CD14-positive monocyte (primary cell): ENCODE results near the gene CLEC4A. TPM values are rescaled to one million over a fixed set of nuclear protein-coding genes. Genes with fewer than 3 reads are reported as not detected.
A peak's percentile ranks its signal among the peaks of the same experiment; 100 is the strongest.
"Not testable (repeated sequence)": the region's sequence is repeated elsewhere in the genome, so short reads cannot be mapped to it uniquely, and the experiment has no call there.

Experiments used
- DNase-seq, 3 donors: peaks; one replicate each; pipeline ENCODE4 v3.0.0-alpha.2; 2011 to 2022
- H2AFZ ChIP-seq: 2 replicates; pipeline ENCODE4 v1.6.0; 2012; ENCODE audit warnings: mild to moderate bottlenecking, low read depth, low read length, inconsistent platforms; ENCODE audit not compliant: insufficient read depth, poor library complexity, severe bottlenecking
- H3K27ac ChIP-seq, 2 donors: 1 replicate in 1 of 2; 2 replicates in 1 of 2; pipeline ENCODE4 v1.5.1; 2012 to 2013; ENCODE audit warnings: low read length in 2 of 2, control low read depth in 1 of 2, inconsistent platforms in 1 of 2, low read depth in 1 of 2, mild to moderate bottlenecking in 1 of 2
- H3K27me3 ChIP-seq, 2 donors: one replicate each; pipeline versions ENCODE4 v1.6.0 to v1.6.1; 2011 to 2013; ENCODE audit warnings: low read length in 2 of 2; ENCODE audit not compliant: control insufficient read depth in 2 of 2, insufficient read depth in 2 of 2
- H3K36me3 ChIP-seq, 2 donors: replicated peaks in 1 of 2; 1 replicate in 1 of 2; 2 replicates in 1 of 2; pipeline versions ENCODE4 v1.5.1 to v1.6.1; 2012 to 2013; ENCODE audit warnings: low read length in 2 of 2, control low read depth in 1 of 2, inconsistent platforms in 1 of 2, mild to moderate bottlenecking in 1 of 2; ENCODE audit not compliant: insufficient read depth in 2 of 2, control insufficient read depth in 1 of 2
- H3K4me1 ChIP-seq, 2 donors: 1 replicate in 1 of 2; 2 replicates in 1 of 2; pipeline versions ENCODE4 v1.5.1 to v1.6.1; 2012 to 2013; ENCODE audit warnings: low read length in 2 of 2, control low read depth in 1 of 2, inconsistent platforms in 1 of 2, mild to moderate bottlenecking in 1 of 2, moderate library complexity in 1 of 2; ENCODE audit not compliant: insufficient read depth in 2 of 2, control insufficient read depth in 1 of 2
- H3K4me2 ChIP-seq: replicated peaks from 2 replicates; pipeline ENCODE3; 2012; ENCODE audit warnings: low read length, moderate library complexity, mild to moderate bottlenecking; ENCODE audit not compliant: poor library complexity, severe bottlenecking; ENCODE audit errors: extremely low read depth
- H3K4me3 ChIP-seq, 3 experiments: fragments of 200-600 bp in 1 of 3; sonication (generic) in 1 of 3; replicated peaks in 1 of 3; 1 replicate in 2 of 3; 2 replicates in 1 of 3; pipeline ENCODE4 v1.5.1; 2011 to 2013; ENCODE audit warnings: low read length in 3 of 3, mild to moderate bottlenecking in 3 of 3, control low read depth in 2 of 3, low read depth in 2 of 3, inconsistent platforms in 1 of 3, moderate library complexity in 1 of 3
- H3K79me2 ChIP-seq: 2 replicates; pipeline ENCODE4 v1.6.0; 2012; ENCODE audit warnings: mild to moderate bottlenecking, control low read depth, inconsistent platforms, low read length, moderate library complexity; ENCODE audit not compliant: insufficient read depth
- H3K9ac ChIP-seq: 2 replicates; pipeline ENCODE4 v1.6.0; 2017; ENCODE audit warnings: low read length, mild to moderate bottlenecking; ENCODE audit not compliant: insufficient read depth, poor library complexity, severe bottlenecking
- H3K9me3 ChIP-seq, 2 donors: replicated peaks in 1 of 2; 1 replicate in 1 of 2; 2 replicates in 1 of 2; pipeline versions ENCODE4 v1.5.1 to v1.6.1; 2012 to 2013; ENCODE audit warnings: low read length in 2 of 2, control low read depth in 1 of 2; ENCODE audit not compliant: control insufficient read depth in 1 of 2, insufficient read depth in 1 of 2
- H4K20me1 ChIP-seq: 2 replicates; pipeline ENCODE4 v1.6.0; 2012; ENCODE audit warnings: mild to moderate bottlenecking, low read length, control low read depth, moderate library complexity; ENCODE audit not compliant: insufficient read depth
- H3K27ac Mint-ChIP-seq, 7 donors: one replicate each; pipeline ENCODE4 v1.8.0; 2020; ENCODE audit warnings: mild to moderate bottlenecking in 7 of 7, mixed read lengths in 7 of 7, moderate library complexity in 6 of 7, inconsistent platforms in 2 of 7
- H3K27me3 Mint-ChIP-seq, 3 donors: one replicate each; pipeline ENCODE4 v1.8.0; 2021 to 2022; ENCODE audit warnings: low read depth in 3 of 3, mild to moderate bottlenecking in 3 of 3, mixed read lengths in 3 of 3, moderate library complexity in 3 of 3, inconsistent platforms in 1 of 3
- H3K36me3 Mint-ChIP-seq, 2 donors: one replicate each; pipeline ENCODE4 v1.8.0; 2020; ENCODE audit warnings: mixed read lengths in 2 of 2, inconsistent platforms in 1 of 2, mild to moderate bottlenecking in 1 of 2
- H3K4me1 Mint-ChIP-seq: one replicate; pipeline ENCODE4 v1.8.0; 2020; ENCODE audit warnings: mild to moderate bottlenecking, mixed read lengths
- H3K4me3 Mint-ChIP-seq, 2 donors: one replicate each; pipeline ENCODE4 v1.8.0; 2020; ENCODE audit warnings: mild to moderate bottlenecking in 2 of 2, mixed read lengths in 2 of 2, moderate library complexity in 1 of 2
- H3K9me3 Mint-ChIP-seq, 7 donors: one replicate each; pipeline ENCODE4 v1.8.0; 2020 to 2022; ENCODE audit warnings: mixed read lengths in 7 of 7, mild to moderate bottlenecking in 6 of 7, moderate library complexity in 6 of 7, inconsistent platforms in 2 of 7
- CTCF ChIP-seq: fragments of 200-600 bp; IDR thresholded peaks from one replicate; pipeline ENCODE4 v1.8.0; 2022; ENCODE audit warnings: antibody characterized with exemption, mild to moderate bottlenecking
- WGBS: methylation state at CpG from one replicate; pipeline ENCODE4 v1.1.5; 2013; ENCODE audit warnings: missing lambda C conversion rate; ENCODE audit not compliant: insufficient coverage; 5-methylcytosine and 5-hydroxymethylcytosine counted together
- intact Hi-C, 2 donors: fragments of 100-400 bp; cut with micrococcal nuclease; formaldehyde crosslinking; loops; one replicate each; pipeline versions ENCODE4 v1.15.0 to v1.15.1; 2023
- polyA plus RNA-seq, 3 donors: library from polyadenylated mRNA; depleted of rRNA in 1 of 3; unstranded in 2 of 3; stranded (reverse) in 1 of 3; fragments of 300-500 nt in 2 of 3; fragments of >200 nt in 1 of 3; fragmentation: Illumina TruSeq in 2 of 3; gene quantifications; 1 replicate in 2 of 3; 2 replicates in 1 of 3; pipeline ENCODE4 v1.2.3, GENCODE V29; 2012 to 2021

The CLEC4A gene
- polyA plus RNA-seq, 3 donors = 122 to 365 (median 297) TPM

GRCh38 chr12:8156845-8157244, 33.4 kb downstream of the CLEC4A start, which contains the start of gene ZNF705A:
ZNF705A (plus strand) TSS chr12:8157015; CDS start chr12:8172626, 15,611 bp downstream.
- Histone ChIP-seq H3K4me1 (peaks cover 37 to 48% of the 10 kb centered on the region in 2 donors), H3K27ac (peak within 1 kb of the TSS; percentile 48 to 92), H4K20me1 (no peaks in the 10 kb centered on the region), H2AFZ (peak within 1 kb of the TSS; percentile 46), H3K79me2 (no peaks in the 10 kb centered on the region), H3K4me2 (peak within 1 kb of the TSS; percentile 52), H3K36me3 (no peaks in the 10 kb centered on the region), H3K27me3 (no peaks in the 10 kb centered on the region), H3K9ac (peak within 1 kb of the TSS; percentile 46), H3K4me3 (peak within 1 kb of the TSS in 1 of 3 experiments; percentile 51), H3K9me3 (no peaks in the 10 kb centered on the region)
- intact Hi-C loops = no loop called here
- H3K27ac Mint-ChIP-seq = peak within 1 kb of the TSS; percentile 97 to 100 (median 98)
- H3K36me3 Mint-ChIP-seq = peaks cover 0 to 3% of the 10 kb centered on the region in 2 donors
- DNase-seq = peak; percentile 76 to 95 (median 95)
- peak within 1 kb of the TSS; percentile 35 to 83 for H3K4me3 Mint-ChIP-seq
- H3K27me3 Mint-ChIP-seq = no peaks in the 10 kb centered on the region
- peaks cover 52% of the 10 kb centered on the region for H3K4me1 Mint-ChIP-seq
- peaks cover 0 to 7% (median 3%) of the 10 kb centered on the region in 7 donors for H3K9me3 Mint-ChIP-seq
- no peak for TF ChIP-seq CTCF
- no CpG with 5 or more reads among the region's 3 CpGs for WGBS

GRCh38 chr12:8157484-8158198, 34.2 kb downstream of the CLEC4A start:
- Histone ChIP-seq H3K79me2 (no peaks in the 10 kb centered on the region), H2AFZ (no peak overlapping the region), H3K4me2 (peak overlapping the region; percentile 52), H3K27me3 (no peaks in the 10 kb centered on the region), H3K9ac (no peak overlapping the region), H3K36me3 (no peaks in the 10 kb centered on the region), H4K20me1 (no peaks in the 10 kb centered on the region), H3K4me3 (peak overlapping the region in 1 of 3 experiments; percentile 51), H3K27ac (peak overlapping the region; percentile 48 to 92), H3K9me3 (no peaks in the 10 kb centered on the region), H3K4me1 (peaks cover 37 to 48% of the 10 kb centered on the region in 2 donors)
- Mint-ChIP-seq H3K27me3 (no peaks in the 10 kb centered on the region), H3K4me1 (peaks cover 49% of the 10 kb centered on the region), H3K36me3 (peaks cover 0 to 3% of the 10 kb centered on the region in 2 donors), H3K4me3 (no peak overlapping the region), H3K9me3 (peaks cover 0 to 7% (median 3%) of the 10 kb centered on the region in 7 donors), H3K27ac (peak overlapping the region; percentile 97 to 100 (median 98))
- DNase-seq = peak in 1 of 3 donors; percentile 9
- no peak for TF ChIP-seq CTCF
- intact Hi-C loops = no loop called here

- not testable (repeated sequence) for H3K4me2 ChIP-seq, H3K4me1 Mint-ChIP-seq
Observed at GRCh38 chr12:8172911-8173310, 49.5 kb downstream of the CLEC4A start.

More at GRCh38 chr12:8172911-8173310, 49.5 kb downstream of the CLEC4A start:
- H3K9me3 Mint-ChIP-seq, H2AFZ ChIP-seq, H3K27me3 Mint-ChIP-seq, H3K27me3 ChIP-seq, H3K4me3 ChIP-seq, H3K36me3 Mint-ChIP-seq, H3K79me2 ChIP-seq, H3K4me3 Mint-ChIP-seq, intact Hi-C loops, H3K9me3 ChIP-seq, H4K20me1 ChIP-seq, DNase-seq, H3K27ac Mint-ChIP-seq, H3K9ac ChIP-seq, H3K27ac ChIP-seq, H3K4me1 ChIP-seq, H3K36me3 ChIP-seq: not testable (repeated sequence)
- no CpG with 5 or more reads among the region's 2 CpGs for whole genome bisulfite sequencing
